GM23338 (cell line): ENCODE results near the gene PALLD. TPM values are rescaled to one million over a fixed set of nuclear protein-coding genes. Genes with fewer than 3 reads are reported as not detected.

Source experiments
- ATAC-seq: fragments of 200-7000 bp; cut with Tn5 transposase; 3 replicates; pipeline ENCODE4 v1.9.1; 2020
- DNase-seq: peaks from one replicate; pipeline ENCODE4 v3.0.0-alpha.2; 2015; ENCODE audit warnings: low spot score
- H2AFZ ChIP-seq: fragments of 200-600 bp; sonication (generic); 2 replicates; pipeline ENCODE4 v1.8.0; 2016; ENCODE audit warnings: antibody characterized with exemption, mild to moderate bottlenecking, moderate library complexity
- H3F3A ChIP-seq: fragments of 200-600 bp; sonication (generic); replicated peaks from 2 replicates; pipeline ENCODE4 v1.8.0; 2017; ENCODE audit warnings: antibody characterized with exemption, mixed run types, low read depth
- H3K27ac ChIP-seq: fragments of 200-600 bp; sonication (generic); 2 replicates; pipeline ENCODE4 v1.6.1; 2016; ENCODE audit warnings: low read depth
- H3K27me3 ChIP-seq: fragments of 200-600 bp; sonication (generic); 2 replicates; pipeline ENCODE4 v1.8.0; 2016; ENCODE audit warnings: mild to moderate bottlenecking, mixed run types, moderate library complexity; ENCODE audit not compliant: insufficient read depth
- H3K36me3 ChIP-seq: fragments of 200-600 bp; sonication (generic); 2 replicates; pipeline ENCODE4 v1.8.0; 2016; ENCODE audit warnings: mild to moderate bottlenecking; ENCODE audit not compliant: insufficient read depth
- H3K4me1 ChIP-seq: fragments of 200-600 bp; sonication (generic); 2 replicates; pipeline ENCODE4 v1.8.0; 2016; ENCODE audit warnings: mild to moderate bottlenecking, moderate library complexity; ENCODE audit not compliant: insufficient read depth
- H3K4me2 ChIP-seq: fragments of 200-600 bp; sonication (generic); 2 replicates; pipeline ENCODE4 v1.7.1; 2017; ENCODE audit warnings: mixed run types
- H3K4me3 ChIP-seq: fragments of 200-600 bp; sonication (generic); 2 replicates; pipeline ENCODE4 v1.6.1; 2016; ENCODE audit warnings: mixed run types
- H3K79me2 ChIP-seq: fragments of 200-600 bp; sonication (generic); replicated peaks from 2 replicates; pipeline ENCODE4 v1.8.0; 2017; ENCODE audit warnings: mild to moderate bottlenecking; ENCODE audit not compliant: insufficient read depth
- H3K9me2 ChIP-seq: fragments of 200-600 bp; sonication (generic); 2 replicates; pipeline ENCODE4 v1.8.0; 2017; ENCODE audit not compliant: insufficient read depth
- H4K20me1 ChIP-seq: fragments of 200-600 bp; sonication (generic); replicated peaks from 2 replicates; pipeline ENCODE4 v1.8.0; 2017; ENCODE audit warnings: mild to moderate bottlenecking; ENCODE audit not compliant: insufficient read depth
- H3K27ac Mint-ChIP-seq: 2 replicates; pipeline ENCODE4 v1.8.0; 2020; ENCODE audit warnings: inconsistent platforms, mild to moderate bottlenecking, moderate library complexity, mixed read lengths
- H3K27me3 Mint-ChIP-seq: 3 replicates; pipeline ENCODE4 v1.8.0; 2022; ENCODE audit warnings: low read depth, mild to moderate bottlenecking, moderate library complexity, mixed read lengths, inconsistent platforms; ENCODE audit not compliant: insufficient read depth, poor library complexity
- H3K36me3 Mint-ChIP-seq: 3 replicates; pipeline ENCODE4 v1.8.0; 2021; ENCODE audit warnings: low read depth, mild to moderate bottlenecking, inconsistent platforms, moderate library complexity, mixed read lengths
- H3K4me1 Mint-ChIP-seq: 3 replicates; pipeline ENCODE4 v1.8.0; 2020; ENCODE audit warnings: mild to moderate bottlenecking, inconsistent platforms, mixed read lengths
- H3K4me3 Mint-ChIP-seq: 3 replicates; pipeline ENCODE4 v1.8.0; 2021; ENCODE audit warnings: moderate library complexity, mild to moderate bottlenecking, inconsistent platforms, mixed read lengths
- H3K9me3 Mint-ChIP-seq: 3 replicates; pipeline ENCODE4 v1.8.0; 2020; ENCODE audit warnings: moderate library complexity, mild to moderate bottlenecking, inconsistent platforms, mixed read lengths
- CREB1 ChIP-seq: fragments of 250-450 bp; sonication (Bioruptor Pico); IDR thresholded peaks from 2 replicates; pipeline ENCODE4 v1.5.0; 2020; ENCODE audit warnings: low read depth, mild to moderate bottlenecking, moderate library complexity
- CTCF ChIP-seq, 2 experiments: fragments of 200-600 bp in 1 of 2; sonication (generic) in 1 of 2; conservative IDR thresholded peaks; 2 replicates each; pipeline versions ENCODE4 v1.5.1 to v1.6.1; 2016 to 2017; ENCODE audit warnings: antibody characterized with exemption in 2 of 2, low read depth in 2 of 2, mild to moderate bottlenecking in 2 of 2, moderate library complexity in 1 of 2
- EZH2phosphoT487 ChIP-seq: fragments of 200-600 bp; sonication (generic); IDR thresholded peaks from one replicate; pipeline ENCODE4 v1.8.1; 2018; ENCODE audit warnings: antibody characterized with exemption; ENCODE audit not compliant: unreplicated experiment
- JUNB ChIP-seq: IDR thresholded peaks from one replicate; pipeline ENCODE4 v1.6.1; 2016; ENCODE audit warnings: antibody characterized with exemption; ENCODE audit not compliant: unreplicated experiment
- NANOG ChIP-seq: IDR thresholded peaks from 2 replicates; pipeline ENCODE4 v1.6.1; 2016; ENCODE audit warnings: antibody characterized with exemption, borderline replicate concordance
- REST ChIP-seq: IDR thresholded peaks from one replicate; pipeline ENCODE4 v1.6.1; 2018; ENCODE audit warnings: antibody characterized with exemption; ENCODE audit not compliant: unreplicated experiment
- STAT1 ChIP-seq: IDR thresholded peaks from one replicate; pipeline ENCODE4 v1.6.1; 2016; ENCODE audit warnings: antibody characterized with exemption; ENCODE audit not compliant: unreplicated experiment
- ZNF114 ChIP-seq: fragments of 250-450 bp; sonication (Bioruptor Pico); IDR thresholded peaks from 2 replicates; pipeline ENCODE4 v1.5.0; 2020; ENCODE audit warnings: mild to moderate bottlenecking, moderate library complexity
- ZNF462 ChIP-seq: fragments of 250-450 bp; sonication (Bioruptor Pico); IDR thresholded peaks from 2 replicates; pipeline ENCODE4 v1.5.0; 2020; ENCODE audit warnings: mild to moderate bottlenecking, moderate library complexity
- polyA plus RNA-seq: library from polyadenylated mRNA; unstranded; fragments of >200 nt; fragmentation: Nextera tagmentation; extraction: Ambion mirVana; gene quantifications from 2 replicates; pipeline ENCODE4 v1.2.1, GENCODE V29; 2016
- total RNA-seq: library from RNA; depleted of rRNA; stranded (reverse); fragments of >200 nt; shearing (Covaris generic); gene quantifications from 2 replicates; pipeline ENCODE4 v1.2.3, GENCODE V29; 2014

The PALLD gene
- total and polyA plus RNA-seq, 2 experiments from 2014 or later, result 13.1 to 30.2 TPM

GRCh38 chr4:168743601-168744000, 246.7 kb downstream of the PALLD start:
- no peak overlapping the region for H3K4me3 ChIP-seq
- ATAC-seq, result no peak
- Mint-ChIP-seq H3K9me3 (no peaks in the 10 kb centered on the region), H3K36me3 (no peaks in the 10 kb centered on the region), H3K27ac (no peak overlapping the region), H3K27me3 (no peaks in the 10 kb centered on the region), H3K4me3 (no peak overlapping the region), H3K4me1 (no peaks in the 10 kb centered on the region)
- H3K9me2 ChIP-seq, result no peaks in the 10 kb centered on the region
- H3K27ac ChIP-seq, result no peak overlapping the region
- no peak overlapping the region for H3K4me2 ChIP-seq
- DNase-seq, result no peak
- H4K20me1 ChIP-seq, result no peaks in the 10 kb centered on the region
- H3K27me3 ChIP-seq, result no peaks in the 10 kb centered on the region
- no peaks in the 10 kb centered on the region for H3F3A ChIP-seq
- no peaks in the 10 kb centered on the region for H3K79me2 ChIP-seq
- H2AFZ ChIP-seq, result no peak overlapping the region
- no peaks in the 10 kb centered on the region for H3K4me1 ChIP-seq
- TF ChIP-seq NANOG (no peak), REST (no peak), STAT1 (no peak), ZNF462 (no peak), CREB1 (CRISPR knock-in tag) (no peak), JUNB (no peak), ZNF114 (CRISPR knock-in tag) (no peak), CTCF (conservative IDR thresholded peaks at IDR 0.05; ENCODE audit: low read depth in 2 of 2) (no peak), EZH2phosphoT487 (no peak)
- H3K36me3 ChIP-seq, result no peaks in the 10 kb centered on the region
